A549 (cell line): ENCODE data around the gene EIF3M. TPM values are rescaled to one million over a fixed set of nuclear protein-coding genes. Genes with fewer than 3 reads are reported as not detected.

ENCODE experiments used
- ATAC-seq, 2 experiments: fragments of 200-7000 bp in 1 of 2; fragments of >200 bp in 1 of 2; cut with Nextera tagmentation in 1 of 2; cut with Tn5 transposase in 1 of 2; 3 replicates each; pipeline versions ENCODE4 v1.8.0 to v1.9.1; 2018 to 2020; ENCODE audit warnings: mild to moderate bottlenecking in 1 of 2, moderate library complexity in 1 of 2
- CTCF ChIA-PET: fragments of 300-600 bp; sonication (Branson Sonifier 250); formaldehyde crosslinking; extraction: SDS; loops from one replicate; lab custom pipeline; 2021; ENCODE audit warnings: antibody characterized with exemption, inconsistent platforms; lab: Yijun Ruan, JAX
- POLR2A ChIA-PET: fragments of 350-600 bp; formaldehyde crosslinking; extraction: SDS; loops from one replicate; lab custom pipeline; 2021; ENCODE audit warnings: antibody characterized with exemption, inconsistent platforms; lab: Yijun Ruan, JAX
- DNase-seq, 2 experiments: peaks; one replicate each; pipeline versions ENCODE4 v3.0.0 to v3.0.0-alpha.2; 2011 to 2016; ENCODE audit warnings: low read depth in 1 of 2, low spot score in 1 of 2
- FAIRE-seq: peaks from 2 replicates; lab custom pipeline; 2011; peaks lifted over from hg19 to GRCh38; lab: Jason Lieb, UNC
- H3K27ac ChIP-seq, 2 experiments: fragments of >200 bp; sonication (Bioruptor Twin); formaldehyde crosslinking; 3 replicates each; pipeline ENCODE4 v1.5.1; 2016 to 2017
- H3K4me1 ChIP-seq: fragments of >200 bp; sonication (Bioruptor Twin); formaldehyde crosslinking; 3 replicates; pipeline ENCODE4 v1.6.1; 2016
- H3K4me2 ChIP-seq: fragments of >200 bp; sonication (Bioruptor Twin); formaldehyde crosslinking; 3 replicates; pipeline ENCODE4 v1.6.1; 2016
- H3K4me3 ChIP-seq: fragments of >200 bp; sonication (Bioruptor Twin); formaldehyde crosslinking; 3 replicates; pipeline ENCODE4 v1.5.1; 2016
- H3K9me3 ChIP-seq: fragments of >200 bp; sonication (Bioruptor Twin); formaldehyde crosslinking; 3 replicates; pipeline ENCODE4 v1.6.1; 2016
- CEBPB ChIP-seq, 2 experiments: fragments of >200 bp in 1 of 2; sonication (Bioruptor Twin) in 1 of 2; formaldehyde crosslinking in 1 of 2; IDR thresholded peaks; 2 replicates each; pipeline ENCODE4 v1.6.1; 2012 to 2016
- CHD4 ChIP-seq: fragments of 200-600 bp; sonication (generic); IDR thresholded peaks from 2 replicates; pipeline ENCODE4 v1.6.1; 2016; ENCODE audit warnings: antibody characterized with exemption, mild to moderate bottlenecking, borderline replicate concordance
- EHF ChIP-seq: fragments of 250-450 bp; sonication (Bioruptor Pico); IDR thresholded peaks from 2 replicates; pipeline ENCODE4 v1.5.0; 2020; ENCODE audit warnings: mild to moderate bottlenecking
- GATA3 ChIP-seq: IDR thresholded peaks from 2 replicates; pipeline ENCODE4 v1.6.1; 2012; ENCODE audit warnings: borderline replicate concordance
- JUN ChIP-seq, 2 experiments: fragments of >200 bp; sonication (Bioruptor Twin); formaldehyde crosslinking; IDR thresholded peaks; 2 replicates in 1 of 2; 3 replicates in 1 of 2; pipeline ENCODE4 v1.6.1; 2016 to 2017
- NFE2L2 ChIP-seq: fragments of 150-350 bp; conservative IDR thresholded peaks from 2 replicates; pipeline ENCODE4 v1.6.1; 2014; ENCODE audit warnings: low read length
- NR3C1 ChIP-seq: fragments of >200 bp; sonication (Bioruptor Twin); formaldehyde crosslinking; IDR thresholded peaks from 3 replicates; pipeline ENCODE4 v1.6.1; 2017
- TP53 ChIP-seq: fragments of 250-450 bp; sonication (Bioruptor Pico); IDR thresholded peaks from 2 replicates; pipeline ENCODE4 v1.5.0; 2021; ENCODE audit warnings: mild to moderate bottlenecking, moderate library complexity
- ZNF302 ChIP-seq: fragments of 250-450 bp; sonication (Bioruptor Pico); IDR thresholded peaks from 2 replicates; pipeline ENCODE4 v1.9.0; 2021; ENCODE audit warnings: inconsistent platforms, mild to moderate bottlenecking, moderate library complexity
- WGBS: methylation state at CpG from one replicate; pipeline ENCODE4 v1.1.6; 2017; ENCODE audit errors: missing lambda C conversion rate; 5-methylcytosine and 5-hydroxymethylcytosine counted together
- polyA plus RNA-seq, 4 experiments: library from polyadenylated mRNA; depleted of rRNA in 3 of 4; stranded (reverse); fragments of >200 nt; fragmentation: RNase III in 1 of 4; extraction: RNeasy Plus Mini Kit Qiagen cat#74134 plus additional on column Dnase treatment in 1 of 4; gene quantifications; 2 replicates in 3 of 4; 3 replicates in 1 of 4; pipeline ENCODE4 v1.2.3, GENCODE V29; 2011 to 2017
- TF ChIP-seq, protein P1 (sequence below): IDR thresholded peaks from 2 replicates; pipeline ENCODE4 v1.6.1; 2012; ENCODE audit warnings: low read depth, borderline replicate concordance
- TF ChIP-seq, protein P2 (sequence below): fragments of 200-600 bp; sonication (generic); IDR thresholded peaks from 2 replicates; pipeline ENCODE4 v1.6.1; 2016; ENCODE audit warnings: antibody characterized with exemption, mild to moderate bottlenecking, moderate library complexity
- TF ChIP-seq, protein P3 (sequence below): fragments of 250-450 bp; sonication (Bioruptor Pico); IDR thresholded peaks from 2 replicates; pipeline ENCODE4 v1.5.0; 2020; ENCODE audit warnings: low read depth, mild to moderate bottlenecking, moderate library complexity
- TF ChIP-seq, protein P4 (sequence below): IDR thresholded peaks from 2 replicates; pipeline ENCODE4 v1.6.1; 2012

The EIF3M gene
- polyA plus RNA-seq, 2 of the 4 experiments (the other 2 are of a cell fraction), result 436 to 890 TPM

DNA sequence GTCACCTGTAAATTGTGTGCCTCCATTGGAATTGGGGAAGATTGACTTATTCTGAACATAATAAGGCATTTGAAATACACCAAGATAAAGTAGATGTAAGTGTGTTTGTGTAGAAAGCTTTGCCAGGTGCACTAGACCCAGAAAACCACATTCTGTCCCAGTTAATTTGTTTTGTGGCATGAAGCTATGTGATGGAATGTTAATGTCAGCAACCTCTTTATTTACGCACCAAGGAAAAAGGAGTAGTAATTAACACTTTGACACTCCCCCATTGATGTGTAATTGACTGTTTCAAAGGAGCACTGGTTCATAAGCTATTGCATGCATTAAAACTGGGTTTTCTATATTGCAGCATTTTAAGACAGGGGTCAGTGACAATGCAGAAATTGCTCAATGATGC, 14.3 kb downstream of the EIF3M start:
- Histone ChIP-seq H3K4me1 (no peaks in the 10 kb centered on the region), H3K4me3 (no peak overlapping the region), H3K4me2 (no peak overlapping the region), H3K9me3 (no peaks in the 10 kb centered on the region), H3K27ac (no peak overlapping the region)
- CTCF ChIA-PET, result interaction anchor here (1.2 kb wide), 1 partner anchor 9 kb away, joined by 3 read pairs; no protein-coding TSS in a partner anchor
- POLR2A ChIA-PET, result no interaction called here
- ATAC-seq (no peak; a peak in 1 of 6 replicates), DNase-seq (no peak), FAIRE-seq (no peak)
- 97% methylated on average over 1 of the region's 1 CpG for WGBS
- TF ChIP-seq, protein P1, sequence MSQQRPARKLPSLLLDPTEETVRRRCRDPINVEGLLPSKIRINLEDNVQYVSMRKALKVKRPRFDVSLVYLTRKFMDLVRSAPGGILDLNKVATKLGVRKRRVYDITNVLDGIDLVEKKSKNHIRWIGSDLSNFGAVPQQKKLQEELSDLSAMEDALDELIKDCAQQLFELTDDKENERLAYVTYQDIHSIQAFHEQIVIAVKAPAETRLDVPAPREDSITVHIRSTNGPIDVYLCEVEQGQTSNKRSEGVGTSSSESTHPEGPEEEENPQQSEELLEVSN, result no peak
- TF ChIP-seq, protein P2, sequence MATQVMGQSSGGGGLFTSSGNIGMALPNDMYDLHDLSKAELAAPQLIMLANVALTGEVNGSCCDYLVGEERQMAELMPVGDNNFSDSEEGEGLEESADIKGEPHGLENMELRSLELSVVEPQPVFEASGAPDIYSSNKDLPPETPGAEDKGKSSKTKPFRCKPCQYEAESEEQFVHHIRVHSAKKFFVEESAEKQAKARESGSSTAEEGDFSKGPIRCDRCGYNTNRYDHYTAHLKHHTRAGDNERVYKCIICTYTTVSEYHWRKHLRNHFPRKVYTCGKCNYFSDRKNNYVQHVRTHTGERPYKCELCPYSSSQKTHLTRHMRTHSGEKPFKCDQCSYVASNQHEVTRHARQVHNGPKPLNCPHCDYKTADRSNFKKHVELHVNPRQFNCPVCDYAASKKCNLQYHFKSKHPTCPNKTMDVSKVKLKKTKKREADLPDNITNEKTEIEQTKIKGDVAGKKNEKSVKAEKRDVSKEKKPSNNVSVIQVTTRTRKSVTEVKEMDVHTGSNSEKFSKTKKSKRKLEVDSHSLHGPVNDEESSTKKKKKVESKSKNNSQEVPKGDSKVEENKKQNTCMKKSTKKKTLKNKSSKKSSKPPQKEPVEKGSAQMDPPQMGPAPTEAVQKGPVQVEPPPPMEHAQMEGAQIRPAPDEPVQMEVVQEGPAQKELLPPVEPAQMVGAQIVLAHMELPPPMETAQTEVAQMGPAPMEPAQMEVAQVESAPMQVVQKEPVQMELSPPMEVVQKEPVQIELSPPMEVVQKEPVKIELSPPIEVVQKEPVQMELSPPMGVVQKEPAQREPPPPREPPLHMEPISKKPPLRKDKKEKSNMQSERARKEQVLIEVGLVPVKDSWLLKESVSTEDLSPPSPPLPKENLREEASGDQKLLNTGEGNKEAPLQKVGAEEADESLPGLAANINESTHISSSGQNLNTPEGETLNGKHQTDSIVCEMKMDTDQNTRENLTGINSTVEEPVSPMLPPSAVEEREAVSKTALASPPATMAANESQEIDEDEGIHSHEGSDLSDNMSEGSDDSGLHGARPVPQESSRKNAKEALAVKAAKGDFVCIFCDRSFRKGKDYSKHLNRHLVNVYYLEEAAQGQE, result no peak
- TF ChIP-seq NR3C1, result no peak
- TF ChIP-seq, all 56 proteins: peak for 0

DNA sequence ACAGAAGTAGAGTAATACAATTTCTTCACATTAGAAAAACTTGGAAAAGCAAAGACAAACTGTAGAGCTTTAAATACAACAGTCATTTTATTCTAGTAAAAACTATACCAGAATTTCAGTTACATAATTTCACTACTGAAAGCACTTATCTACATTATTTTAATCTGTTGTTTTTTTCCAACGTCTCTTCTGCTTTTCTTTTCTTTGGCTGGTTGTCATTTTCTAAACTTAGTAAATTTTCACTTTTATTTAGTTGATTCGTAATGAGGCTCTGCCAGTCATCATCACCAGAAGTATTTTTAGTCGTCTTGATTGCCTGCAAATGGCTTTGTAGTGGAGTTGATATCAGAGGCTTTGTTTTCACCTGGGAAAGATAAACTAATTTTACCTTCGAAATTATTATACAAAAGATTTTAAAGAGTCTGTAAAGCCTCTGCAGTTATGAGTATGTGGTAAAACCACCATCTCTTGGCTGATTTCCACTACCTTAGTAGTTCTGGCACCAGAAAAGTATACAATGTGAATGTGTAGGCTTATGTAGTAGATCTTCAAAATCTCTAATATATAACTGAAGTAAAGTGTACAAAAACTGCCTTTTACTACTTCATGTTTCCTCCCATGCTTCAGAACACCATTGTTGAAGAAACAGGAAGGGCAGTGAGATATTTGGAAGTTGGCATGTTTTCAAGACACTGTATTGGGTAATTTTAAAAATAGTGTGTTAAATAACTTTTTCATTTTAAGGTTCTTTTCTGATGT, 19.2 kb downstream of the EIF3M start:
- 91% methylated on average over 4 of the region's 4 CpGs for WGBS
- DNase-seq (no peak), FAIRE-seq (peak; percentile 61), ATAC-seq (no peak)
- TF ChIP-seq, protein P3, sequence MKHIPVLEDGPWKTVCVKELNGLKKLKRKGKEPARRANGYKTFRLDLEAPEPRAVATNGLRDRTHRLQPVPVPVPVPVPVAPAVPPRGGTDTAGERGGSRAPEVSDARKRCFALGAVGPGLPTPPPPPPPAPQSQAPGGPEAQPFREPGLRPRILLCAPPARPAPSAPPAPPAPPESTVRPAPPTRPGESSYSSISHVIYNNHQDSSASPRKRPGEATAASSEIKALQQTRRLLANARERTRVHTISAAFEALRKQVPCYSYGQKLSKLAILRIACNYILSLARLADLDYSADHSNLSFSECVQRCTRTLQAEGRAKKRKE (CRISPR knock-in tag), result no peak
- TF ChIP-seq, protein P2, result no peak
- TF ChIP-seq NFE2L2 (no peak), CHD4 (no peak), ZNF302 (CRISPR knock-in tag) (no peak), CEBPB (IDR thresholded peaks at IDR 0.05) (no peak), GATA3 (no peak), TP53 (CRISPR knock-in tag) (no peak), JUN (IDR thresholded peaks at IDR 0.05) (no peak), EHF (CRISPR knock-in tag) (no peak)
- TF ChIP-seq, protein P4, sequence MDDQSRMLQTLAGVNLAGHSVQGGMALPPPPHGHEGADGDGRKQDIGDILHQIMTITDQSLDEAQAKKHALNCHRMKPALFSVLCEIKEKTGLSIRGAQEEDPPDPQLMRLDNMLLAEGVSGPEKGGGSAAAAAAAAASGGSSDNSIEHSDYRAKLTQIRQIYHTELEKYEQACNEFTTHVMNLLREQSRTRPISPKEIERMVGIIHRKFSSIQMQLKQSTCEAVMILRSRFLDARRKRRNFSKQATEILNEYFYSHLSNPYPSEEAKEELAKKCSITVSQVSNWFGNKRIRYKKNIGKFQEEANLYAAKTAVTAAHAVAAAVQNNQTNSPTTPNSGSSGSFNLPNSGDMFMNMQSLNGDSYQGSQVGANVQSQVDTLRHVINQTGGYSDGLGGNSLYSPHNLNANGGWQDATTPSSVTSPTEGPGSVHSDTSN, result no peak
- POLR2A ChIA-PET, result no interaction called here
- H3K4me2 ChIP-seq, result no peak overlapping the region
- no peak overlapping the region for H3K4me3 ChIP-seq
- CTCF ChIA-PET, result no interaction called here
- H3K4me1 ChIP-seq, result no peaks in the 10 kb centered on the region
- H3K27ac ChIP-seq, result no peak overlapping the region
- no peaks in the 10 kb centered on the region for H3K9me3 ChIP-seq
